Measurements from ENCODE around the gene NAV1. TPM values are rescaled to one million over a fixed set of nuclear protein-coding genes. Genes with fewer than 3 reads are reported as not detected.

Gene NAV1
- total RNA-seq, 2 experiments from 2014 or later = 2.8 to 4.3 TPM

DNA sequence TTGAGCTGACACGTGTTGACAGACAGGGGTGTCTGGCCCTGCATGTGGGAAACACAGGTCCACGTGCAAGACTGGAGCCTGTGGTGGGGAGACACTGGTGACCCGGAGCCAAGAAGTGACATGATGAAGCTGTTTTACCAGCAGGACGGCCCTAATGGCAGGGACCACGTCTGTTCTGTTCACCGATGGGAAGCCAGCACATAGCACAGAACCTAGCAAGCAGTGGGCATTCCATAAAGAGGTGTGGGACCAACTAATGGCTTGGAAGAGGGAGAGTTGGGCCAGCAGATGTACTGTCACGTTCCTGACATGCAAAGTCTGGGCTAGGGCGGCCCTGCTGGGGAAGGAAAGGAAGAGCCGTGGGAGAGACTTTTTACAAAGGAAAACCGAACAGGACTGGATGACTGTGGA lies 15.3 kb downstream of the NAV1 start:
- no peaks in the 10 kb centered on the region for H3K9me3 ChIP-seq (ENCODE audit: control insufficient read depth in 1 of 2, insufficient read depth in 1 of 2, low read length in 2 of 2)
- Mint-ChIP-seq H3K9me3 (no peaks in the 10 kb centered on the region), H3K27ac (no peak overlapping the region), H3K4me1 (ENCODE audit: low read depth) (no peaks in the 10 kb centered on the region), H3K27me3 (no peaks in the 10 kb centered on the region), H3K36me3 (ENCODE audit: low read depth) (no peaks in the 10 kb centered on the region), H3K4me3 (no peak overlapping the region)
- ATAC-seq (ENCODE audit: poor library complexity) = no peak
- intact Hi-C loops (cut with DNase I, micrococcal nuclease) = no loop called here
- TF ChIP-seq, protein P1, sequence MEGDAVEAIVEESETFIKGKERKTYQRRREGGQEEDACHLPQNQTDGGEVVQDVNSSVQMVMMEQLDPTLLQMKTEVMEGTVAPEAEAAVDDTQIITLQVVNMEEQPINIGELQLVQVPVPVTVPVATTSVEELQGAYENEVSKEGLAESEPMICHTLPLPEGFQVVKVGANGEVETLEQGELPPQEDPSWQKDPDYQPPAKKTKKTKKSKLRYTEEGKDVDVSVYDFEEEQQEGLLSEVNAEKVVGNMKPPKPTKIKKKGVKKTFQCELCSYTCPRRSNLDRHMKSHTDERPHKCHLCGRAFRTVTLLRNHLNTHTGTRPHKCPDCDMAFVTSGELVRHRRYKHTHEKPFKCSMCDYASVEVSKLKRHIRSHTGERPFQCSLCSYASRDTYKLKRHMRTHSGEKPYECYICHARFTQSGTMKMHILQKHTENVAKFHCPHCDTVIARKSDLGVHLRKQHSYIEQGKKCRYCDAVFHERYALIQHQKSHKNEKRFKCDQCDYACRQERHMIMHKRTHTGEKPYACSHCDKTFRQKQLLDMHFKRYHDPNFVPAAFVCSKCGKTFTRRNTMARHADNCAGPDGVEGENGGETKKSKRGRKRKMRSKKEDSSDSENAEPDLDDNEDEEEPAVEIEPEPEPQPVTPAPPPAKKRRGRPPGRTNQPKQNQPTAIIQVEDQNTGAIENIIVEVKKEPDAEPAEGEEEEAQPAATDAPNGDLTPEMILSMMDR (IDR thresholded peaks at IDR 0.05) = no peak
- POLR2A ChIA-PET = no interaction called here
- DNase-seq = no peak
- no peak overlapping the region for H3K4me3 ChIP-seq (ENCODE audit: low read length)
- CTCF ChIA-PET = no interaction called here
- H3K4me1 ChIP-seq (ENCODE audit: insufficient read depth, low read length) = no peaks in the 10 kb centered on the region
- no peaks in the 10 kb centered on the region for H3K36me3 ChIP-seq (ENCODE audit: insufficient read depth, low read length)
- no peak overlapping the region for H3K27ac ChIP-seq (ENCODE audit: low read depth in 1 of 2, low read length in 2 of 2)
- no peaks in the 10 kb centered on the region for H3K27me3 ChIP-seq (ENCODE audit: control insufficient read depth in 1 of 2, insufficient read depth in 2 of 2, low read length in 2 of 2)

- Mint-ChIP-seq H3K27ac (no peak overlapping the region), H3K27me3 (no peaks in the 10 kb centered on the region), H3K9me3 (no peaks in the 10 kb centered on the region), H3K36me3 (ENCODE audit: low read depth) (no peaks in the 10 kb centered on the region), H3K4me3 (no peak overlapping the region), H3K4me1 (ENCODE audit: low read depth) (peaks cover 4% of the 10 kb centered on the region)
- Histone ChIP-seq H3K4me3 (ENCODE audit: low read length) (no peak overlapping the region), H3K4me1 (ENCODE audit: insufficient read depth, low read length) (peaks cover 4% of the 10 kb centered on the region), H3K9me3 (ENCODE audit: control insufficient read depth in 1 of 2, insufficient read depth in 1 of 2, low read length in 2 of 2) (no peaks in the 10 kb centered on the region), H3K36me3 (ENCODE audit: insufficient read depth, low read length) (no peaks in the 10 kb centered on the region), H3K27me3 (ENCODE audit: control insufficient read depth in 1 of 2, insufficient read depth in 2 of 2, low read length in 2 of 2) (no peaks in the 10 kb centered on the region), H3K27ac (ENCODE audit: low read depth in 1 of 2, low read length in 2 of 2) (no peak overlapping the region)
- DNase-seq (no peak), ATAC-seq (ENCODE audit: poor library complexity) (no peak)
- intact Hi-C loops (cut with DNase I, micrococcal nuclease) = no loop called here
- TF ChIP-seq, protein P1 (IDR thresholded peaks at IDR 0.05) = no peak
- ChIA-PET CTCF (interaction anchor here (0.6 kb wide), 1 partner anchor 43 kb away, joined by 3 read pairs; no protein-coding TSS in a partner anchor), POLR2A (no interaction called here)
Measured at GRCh38 chr1:201554789-201555592, 16.1 kb downstream of the NAV1 start.

GRCh38 chr1:201555593-201555945 lies 16.6 kb downstream of the NAV1 start:
- no peaks in the 10 kb centered on the region for H3K27me3 ChIP-seq (ENCODE audit: control insufficient read depth in 1 of 2, insufficient read depth in 2 of 2, low read length in 2 of 2)
- intact Hi-C loops (cut with DNase I, micrococcal nuclease) = no loop called here
- CTCF ChIA-PET = interaction anchor here (0.6 kb wide), 1 partner anchor 43 kb away, joined by 3 read pairs; no protein-coding TSS in a partner anchor
- DNase-seq = no peak
- no peak overlapping the region for H3K27ac ChIP-seq (ENCODE audit: low read depth in 1 of 2, low read length in 2 of 2)
- no peak for ATAC-seq (ENCODE audit: poor library complexity)
- H3K4me1 Mint-ChIP-seq (ENCODE audit: low read depth) = peaks cover 6% of the 10 kb centered on the region
- H3K27ac Mint-ChIP-seq = no peak overlapping the region
- TF ChIP-seq, protein P1 (IDR thresholded peaks at IDR 0.05) = no peak
- POLR2A ChIA-PET = no interaction called here
- H3K4me3 Mint-ChIP-seq = no peak overlapping the region
- no peaks in the 10 kb centered on the region for H3K9me3 Mint-ChIP-seq
- H3K36me3 Mint-ChIP-seq (ENCODE audit: low read depth) = no peaks in the 10 kb centered on the region
- peaks cover 4% of the 10 kb centered on the region for H3K4me1 ChIP-seq (ENCODE audit: insufficient read depth, low read length)
- no peaks in the 10 kb centered on the region for H3K27me3 Mint-ChIP-seq
- no peaks in the 10 kb centered on the region for H3K36me3 ChIP-seq (ENCODE audit: insufficient read depth, low read length)
- no peaks in the 10 kb centered on the region for H3K9me3 ChIP-seq (ENCODE audit: control insufficient read depth in 1 of 2, insufficient read depth in 1 of 2, low read length in 2 of 2)
- no peak overlapping the region for H3K4me3 ChIP-seq (ENCODE audit: low read length)
